D721Med (cell line): Measurements from ENCODE around the gene MACO1.

Experiments used
- DNase-seq: peaks from one replicate; pipeline ENCODE4 v3.0.0; 2011; ENCODE audit warnings: low spot score; ENCODE audit not compliant: insufficient read length
- FAIRE-seq: peaks from 2 replicates; lab custom pipeline; 2011; peaks lifted over from hg19 to GRCh38; lab: Jason Lieb, UNC
- TF ChIP-seq, protein P1 (sequence below): IDR thresholded peaks from 2 replicates; pipeline ENCODE4 v1.5.1; 2012; ENCODE audit warnings: mild to moderate bottlenecking, control low read depth; ENCODE audit not compliant: insufficient read depth; ENCODE audit errors: missing control alignments

The MACO1 gene

DNA sequence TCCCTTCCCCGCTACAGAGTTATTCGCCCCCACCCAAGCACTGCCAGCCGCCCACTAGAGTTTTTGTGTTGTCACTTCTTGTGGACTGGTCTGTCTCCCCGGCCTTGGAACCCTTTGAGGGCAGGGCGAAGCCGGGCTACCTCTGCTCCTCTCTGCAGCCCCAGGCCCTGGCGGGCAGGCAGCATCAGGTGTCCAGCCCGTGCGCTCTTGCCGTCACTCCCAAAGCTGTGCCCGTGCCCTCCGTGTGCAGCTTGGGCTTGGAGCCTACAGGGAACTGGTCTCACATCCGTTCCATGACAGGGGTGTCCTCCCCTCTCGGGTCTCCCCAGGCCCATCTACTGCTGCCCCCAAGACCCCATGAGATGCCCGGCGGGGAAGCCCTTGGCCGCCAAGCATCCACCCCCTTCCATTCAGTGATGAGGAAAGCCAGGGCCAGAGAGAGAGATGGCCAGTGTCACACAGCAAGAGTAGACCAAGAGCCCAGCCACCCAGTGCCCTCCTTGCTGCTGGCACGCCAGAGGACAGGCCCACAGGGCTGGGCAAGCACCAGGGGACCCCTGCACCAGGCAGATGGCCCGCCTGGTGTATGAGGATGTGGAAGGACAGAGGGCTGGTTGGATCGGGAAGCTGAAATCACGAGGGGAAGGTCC lies 97.4 kb downstream of the MACO1 start:
- TF ChIP-seq, protein P1, sequence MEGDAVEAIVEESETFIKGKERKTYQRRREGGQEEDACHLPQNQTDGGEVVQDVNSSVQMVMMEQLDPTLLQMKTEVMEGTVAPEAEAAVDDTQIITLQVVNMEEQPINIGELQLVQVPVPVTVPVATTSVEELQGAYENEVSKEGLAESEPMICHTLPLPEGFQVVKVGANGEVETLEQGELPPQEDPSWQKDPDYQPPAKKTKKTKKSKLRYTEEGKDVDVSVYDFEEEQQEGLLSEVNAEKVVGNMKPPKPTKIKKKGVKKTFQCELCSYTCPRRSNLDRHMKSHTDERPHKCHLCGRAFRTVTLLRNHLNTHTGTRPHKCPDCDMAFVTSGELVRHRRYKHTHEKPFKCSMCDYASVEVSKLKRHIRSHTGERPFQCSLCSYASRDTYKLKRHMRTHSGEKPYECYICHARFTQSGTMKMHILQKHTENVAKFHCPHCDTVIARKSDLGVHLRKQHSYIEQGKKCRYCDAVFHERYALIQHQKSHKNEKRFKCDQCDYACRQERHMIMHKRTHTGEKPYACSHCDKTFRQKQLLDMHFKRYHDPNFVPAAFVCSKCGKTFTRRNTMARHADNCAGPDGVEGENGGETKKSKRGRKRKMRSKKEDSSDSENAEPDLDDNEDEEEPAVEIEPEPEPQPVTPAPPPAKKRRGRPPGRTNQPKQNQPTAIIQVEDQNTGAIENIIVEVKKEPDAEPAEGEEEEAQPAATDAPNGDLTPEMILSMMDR, result no peak
- FAIRE-seq, result no peak
- DNase-seq, result no peak

- FAIRE-seq (no peak), DNase-seq (no peak)
- TF ChIP-seq, protein P1, result no peak
Observed at GRCh38 chr1:25528881-25529517, 98.3 kb downstream of the MACO1 start.

DNA sequence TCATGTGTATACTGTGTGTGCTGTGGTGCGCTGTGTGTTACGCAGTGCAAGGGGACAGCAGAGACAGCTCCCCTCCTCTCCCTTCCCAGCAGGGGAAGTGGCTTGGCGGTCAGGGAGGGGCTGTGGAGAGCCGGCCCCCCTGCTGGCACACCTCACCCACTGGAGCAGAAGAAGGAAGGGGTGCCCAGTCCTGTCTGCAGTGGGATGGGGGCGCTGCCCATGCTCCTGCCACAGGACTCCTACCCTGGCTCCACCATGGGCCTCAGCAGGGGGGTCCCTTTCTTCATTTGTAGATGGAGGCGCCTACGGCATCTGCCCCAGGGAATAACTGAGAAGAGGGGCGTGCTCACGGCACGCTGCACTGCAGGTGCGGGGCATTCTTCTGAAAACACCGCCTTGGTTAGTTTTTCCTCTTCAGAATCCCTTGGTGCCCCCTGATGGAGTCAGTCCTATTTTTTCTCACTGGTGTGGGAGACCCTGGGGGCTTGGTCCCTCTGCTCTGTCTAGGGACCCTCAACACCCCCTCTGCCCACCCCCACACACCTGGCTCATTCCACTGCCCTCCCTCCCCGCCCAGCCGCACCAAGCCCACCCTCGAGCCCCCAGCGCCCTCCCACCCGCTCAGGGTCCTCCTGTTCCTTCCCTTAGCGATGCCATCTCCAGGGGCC lies 99.0 kb downstream of the MACO1 start:
- FAIRE-seq (no peak), DNase-seq (no peak)
- TF ChIP-seq, protein P1, result no peak

- TF ChIP-seq, protein P1, result no peak
- DNase-seq, result no peak
- no peak for FAIRE-seq
Observed at GRCh38 chr1:25530186-25531081, 99.7 kb downstream of the MACO1 start.

- FAIRE-seq (no peak), DNase-seq (no peak)
- TF ChIP-seq, protein P1, result no peak
Observed at GRCh38 chr1:25531082-25531461, 100.4 kb downstream of the MACO1 start.

- DNase-seq (no peak), FAIRE-seq (no peak)
- TF ChIP-seq, protein P1, result no peak
Observed at GRCh38 chr1:25532970-25533369, 102.3 kb downstream of the MACO1 start.
